Measurements from ENCODE around the gene LRRC23.
A peak's percentile ranks its signal among the peaks of the same experiment; 100 is the strongest.
"Not testable (repeated sequence)": the region's sequence is repeated elsewhere in the genome, so short reads cannot be mapped to it uniquely, and the experiment has no call there.

LRRC23 gene

GRCh38 chr12:6884539-6884938, 20.1 kb upstream of the LRRC23 start:
- Histone ChIP-seq H2AFZ (ENCODE audit: insufficient read depth, low read length, poor library complexity) (no peak overlapping the region), H3K14ac (ENCODE audit: low read length) (no peak overlapping the region), H3K9ac (ENCODE audit: low read length) (no peak overlapping the region), H3K23ac (ENCODE audit: low read length) (no peak overlapping the region), H3K4me1 (ENCODE audit: control insufficient read depth in 1 of 2, insufficient read depth in 2 of 2, low read length in 2 of 2) (peaks cover 2 to 5% of the 10 kb centered on the region in 2 experiments), H3K9me3 (ENCODE audit: insufficient read depth, low read depth, low read length) (no peaks in the 10 kb centered on the region), H3K36me3 (ENCODE audit: control insufficient read depth in 1 of 2, insufficient read depth in 2 of 2, low read length in 2 of 2) (no peaks in the 10 kb centered on the region), H3K79me2 (ENCODE audit: control insufficient read depth, insufficient read depth, low read length, poor library complexity) (no peaks in the 10 kb centered on the region), H2AK5ac (ENCODE audit: low read length) (no peak overlapping the region), H2BK120ac (ENCODE audit: insufficient read depth, low read length, poor library complexity) (no peak overlapping the region), H2BK5ac (ENCODE audit: low read depth, low read length, poor library complexity) (no peak overlapping the region), H3K4ac (ENCODE audit: low read depth, low read length) (no peak overlapping the region), H3K4me2 (ENCODE audit: low read length) (no peak overlapping the region), H4K91ac (ENCODE audit: low read depth, low read length) (no peak overlapping the region), H2BK12ac (ENCODE audit: low read length) (no peak overlapping the region), H4K8ac (ENCODE audit: low read depth, low read length) (no peak overlapping the region), H4K12ac (ENCODE audit: low read depth, low read length) (no peak overlapping the region), H3K18ac (ENCODE audit: low read length) (no peak overlapping the region), H3K79me1 (ENCODE audit: low read length) (no peaks in the 10 kb centered on the region), H3K4me3 (ENCODE audit: low read depth, low read length) (no peak overlapping the region), H3K27me3 (ENCODE audit: insufficient read depth, low read length) (no peaks in the 10 kb centered on the region), H3K27ac (ENCODE audit: low read depth, low read length) (no peak overlapping the region)
- no peak for DNase-seq
- WGBS (ENCODE audit: extremely low coverage, insufficient coverage, insufficient read length): no CpG with 5 or more reads among the region's 22 CpGs

- not testable (repeated sequence) for H4K8ac ChIP-seq (ENCODE audit: low read depth, low read length); H2AK5ac ChIP-seq (ENCODE audit: low read length); H3K79me2 ChIP-seq (ENCODE audit: control insufficient read depth, insufficient read depth, low read length, poor library complexity); H3K14ac ChIP-seq (ENCODE audit: low read length); H3K23ac ChIP-seq (ENCODE audit: low read length); H3K4ac ChIP-seq (ENCODE audit: low read depth, low read length); H3K9me3 ChIP-seq (ENCODE audit: insufficient read depth, low read depth, low read length); H2AFZ ChIP-seq (ENCODE audit: insufficient read depth, low read length, poor library complexity); H4K12ac ChIP-seq (ENCODE audit: low read depth, low read length); H3K27me3 ChIP-seq (ENCODE audit: insufficient read depth, low read length); H2BK5ac ChIP-seq (ENCODE audit: low read depth, low read length, poor library complexity); H2BK12ac ChIP-seq (ENCODE audit: low read length); H2BK120ac ChIP-seq (ENCODE audit: insufficient read depth, low read length, poor library complexity); H3K4me3 ChIP-seq (ENCODE audit: low read depth, low read length); H3K9ac ChIP-seq (ENCODE audit: low read length); H3K27ac ChIP-seq (ENCODE audit: low read depth, low read length); H3K79me1 ChIP-seq (ENCODE audit: low read length); H3K4me2 ChIP-seq (ENCODE audit: low read length); H3K18ac ChIP-seq (ENCODE audit: low read length); H3K4me1 ChIP-seq (ENCODE audit: control insufficient read depth in 1 of 2, insufficient read depth in 2 of 2, low read length in 2 of 2); H4K91ac ChIP-seq (ENCODE audit: low read depth, low read length); H3K36me3 ChIP-seq (ENCODE audit: control insufficient read depth in 1 of 2, insufficient read depth in 2 of 2, low read length in 2 of 2)
- peak; percentile 42 to 57 for DNase-seq
- WGBS (ENCODE audit: extremely low coverage, insufficient coverage, insufficient read length): no CpG with 5 or more reads among the region's 15 CpGs
Observed at GRCh38 chr12:6886206-6886999, 18.2 kb upstream of the LRRC23 start.

GRCh38 chr12:6887460-6887859, 17.2 kb upstream of the LRRC23 start:
- Histone ChIP-seq H2BK5ac (ENCODE audit: low read depth, low read length, poor library complexity) (no peak overlapping the region), H3K9me3 (ENCODE audit: insufficient read depth, low read depth, low read length) (no peaks in the 10 kb centered on the region), H3K14ac (ENCODE audit: low read length) (no peak overlapping the region), H4K12ac (ENCODE audit: low read depth, low read length) (no peak overlapping the region), H3K79me1 (ENCODE audit: low read length) (peaks cover 12% of the 10 kb centered on the region), H2BK120ac (ENCODE audit: insufficient read depth, low read length, poor library complexity) (no peak overlapping the region), H4K91ac (ENCODE audit: low read depth, low read length) (no peak overlapping the region), H3K4me1 (ENCODE audit: control insufficient read depth in 1 of 2, insufficient read depth in 2 of 2, low read length in 2 of 2) (peaks cover 5 to 6% of the 10 kb centered on the region in 2 experiments), H3K4ac (ENCODE audit: low read depth, low read length) (no peak overlapping the region), H3K79me2 (ENCODE audit: control insufficient read depth, insufficient read depth, low read length, poor library complexity) (no peaks in the 10 kb centered on the region), H3K18ac (ENCODE audit: low read length) (no peak overlapping the region), H3K23ac (ENCODE audit: low read length) (no peak overlapping the region), H3K4me3 (ENCODE audit: low read depth, low read length) (no peak overlapping the region), H2BK12ac (ENCODE audit: low read length) (no peak overlapping the region), H3K27me3 (ENCODE audit: insufficient read depth, low read length) (no peaks in the 10 kb centered on the region), H3K27ac (ENCODE audit: low read depth, low read length) (no peak overlapping the region), H3K9ac (ENCODE audit: low read length) (no peak overlapping the region), H3K36me3 (ENCODE audit: control insufficient read depth in 1 of 2, insufficient read depth in 2 of 2, low read length in 2 of 2) (no peaks in the 10 kb centered on the region), H2AFZ (ENCODE audit: insufficient read depth, low read length, poor library complexity) (no peak overlapping the region), H2AK5ac (ENCODE audit: low read length) (no peak overlapping the region), H3K4me2 (ENCODE audit: low read length) (no peak overlapping the region), H4K8ac (ENCODE audit: low read depth, low read length) (no peak overlapping the region)
- no peak for DNase-seq
- WGBS (ENCODE audit: extremely low coverage, insufficient coverage, insufficient read length): no CpG with 5 or more reads among the region's 8 CpGs

GRCh38 chr12:6888360-6888759, 16.3 kb upstream of the LRRC23 start:
- H3K79me1 ChIP-seq (ENCODE audit: low read length): peaks cover 12% of the 10 kb centered on the region
- WGBS (ENCODE audit: extremely low coverage, insufficient coverage, insufficient read length): no CpG with 5 or more reads among the region's 2 CpGs
- peaks cover 5 to 6% of the 10 kb centered on the region in 2 experiments for H3K4me1 ChIP-seq (ENCODE audit: control insufficient read depth in 1 of 2, insufficient read depth in 2 of 2, low read length in 2 of 2)
- H2AFZ ChIP-seq (ENCODE audit: insufficient read depth, low read length, poor library complexity): no peak overlapping the region
- H3K4ac ChIP-seq (ENCODE audit: low read depth, low read length): no peak overlapping the region
- no peaks in the 10 kb centered on the region for H3K36me3 ChIP-seq (ENCODE audit: control insufficient read depth in 1 of 2, insufficient read depth in 2 of 2, low read length in 2 of 2)
- H2BK120ac ChIP-seq (ENCODE audit: insufficient read depth, low read length, poor library complexity): no peak overlapping the region
- no peak overlapping the region for H4K8ac ChIP-seq (ENCODE audit: low read depth, low read length)
- no peak for DNase-seq
- peak overlapping the region; percentile 43 for H3K4me3 ChIP-seq (ENCODE audit: low read depth, low read length)
- no peak overlapping the region for H4K12ac ChIP-seq (ENCODE audit: low read depth, low read length)
- H4K91ac ChIP-seq (ENCODE audit: low read depth, low read length): no peak overlapping the region
- H3K23ac ChIP-seq (ENCODE audit: low read length): no peak overlapping the region
- H2AK5ac ChIP-seq (ENCODE audit: low read length): no peak overlapping the region
- H2BK5ac ChIP-seq (ENCODE audit: low read depth, low read length, poor library complexity): no peak overlapping the region
- no peak overlapping the region for H3K14ac ChIP-seq (ENCODE audit: low read length)
- H3K79me2 ChIP-seq (ENCODE audit: control insufficient read depth, insufficient read depth, low read length, poor library complexity): no peaks in the 10 kb centered on the region
- H3K9me3 ChIP-seq (ENCODE audit: insufficient read depth, low read depth, low read length): no peaks in the 10 kb centered on the region
- no peak overlapping the region for H3K9ac ChIP-seq (ENCODE audit: low read length)
- no peak overlapping the region for H3K18ac ChIP-seq (ENCODE audit: low read length)
- no peak overlapping the region for H2BK12ac ChIP-seq (ENCODE audit: low read length)
- no peak overlapping the region for H3K4me2 ChIP-seq (ENCODE audit: low read length)
- no peak overlapping the region for H3K27ac ChIP-seq (ENCODE audit: low read depth, low read length)
- no peaks in the 10 kb centered on the region for H3K27me3 ChIP-seq (ENCODE audit: insufficient read depth, low read length)

Measured in trophoblast cell (in vitro differentiated cells and primary cell).